HepG2 (cell line): Measurements from ENCODE around the gene ASH1L. TPM values are rescaled to one million over a fixed set of nuclear protein-coding genes. Genes with fewer than 3 reads are reported as not detected.

Experiments
- ADNP ChIP-seq: sonication (generic); formaldehyde crosslinking; IDR thresholded peaks from 2 replicates; pipeline ENCODE4 v1.4.0; 2020; ENCODE audit warnings: missing genetic modification reagents
- EHMT2 ChIP-seq: fragments of 200-600 bp; sonication (generic); IDR thresholded peaks from 2 replicates; pipeline ENCODE4 v1.7.0; 2017; ENCODE audit warnings: antibody characterized with exemption, low read depth, low read length, borderline replicate concordance
- ETV6 ChIP-seq: sonication (generic); formaldehyde crosslinking; conservative IDR thresholded peaks from 2 replicates; pipeline ENCODE4 v1.4.0; 2020; ENCODE audit warnings: missing genetic modification reagents
- MED1 ChIP-seq: sonication (generic); formaldehyde crosslinking; IDR thresholded peaks from 2 replicates; pipeline ENCODE4 v1.4.0; 2020; ENCODE audit warnings: missing genetic modification reagents
- MEF2D ChIP-seq: sonication (generic); formaldehyde crosslinking; IDR thresholded peaks from 2 replicates; pipeline ENCODE4 v1.5.1; 2020; ENCODE audit warnings: mild to moderate bottlenecking, missing genetic modification reagents
- PITX1 ChIP-seq: sonication (generic); formaldehyde crosslinking; IDR thresholded peaks from 2 replicates; pipeline ENCODE4 v1.5.1; 2020; ENCODE audit warnings: mild to moderate bottlenecking, missing genetic modification reagents
- RAD21 ChIP-seq: fragments of 450-650 bp; formaldehyde crosslinking; IDR thresholded peaks from 2 replicates; pipeline ENCODE4 v1.5.0; 2020; ENCODE audit warnings: mild to moderate bottlenecking
- RFX5 ChIP-seq: IDR thresholded peaks from 2 replicates; pipeline ENCODE4 v1.6.1; 2011; ENCODE audit warnings: low read depth, low read length, improper control_type of control experiment
- SRSF1 ChIP-seq: fragments of 200-400 bp; formaldehyde crosslinking; optimal IDR thresholded peaks from 2 replicates; pipeline ENCODE3; 2017; ENCODE audit warnings: mild to moderate bottlenecking, low read depth, low read length, moderate library complexity
- STAT5B ChIP-seq: sonication (generic); formaldehyde crosslinking; IDR thresholded peaks from 2 replicates; pipeline ENCODE4 v1.4.0; 2020; ENCODE audit warnings: missing genetic modification reagents
- TP53 ChIP-seq: sonication (generic); formaldehyde crosslinking; conservative IDR thresholded peaks from 2 replicates; pipeline ENCODE4 v1.4.0; 2020; ENCODE audit warnings: missing genetic modification reagents
- ZFP62 ChIP-seq: sonication (generic); formaldehyde crosslinking; IDR thresholded peaks from 2 replicates; pipeline ENCODE4 v1.4.0; 2020; ENCODE audit warnings: missing genetic modification reagents
- ZFY ChIP-seq: sonication (generic); formaldehyde crosslinking; IDR thresholded peaks from 2 replicates; pipeline ENCODE4 v1.4.0; 2020; ENCODE audit warnings: missing genetic modification reagents
- ZNF20 ChIP-seq: sonication (generic); formaldehyde crosslinking; IDR thresholded peaks from 2 replicates; pipeline ENCODE4 v1.4.0; 2020; ENCODE audit warnings: mild to moderate bottlenecking, moderate library complexity, missing genetic modification reagents
- ZNF292 ChIP-seq: sonication (generic); formaldehyde crosslinking; IDR thresholded peaks from 2 replicates; pipeline ENCODE4 v1.8.1; 2022; ENCODE audit warnings: mild to moderate bottlenecking, low read depth, missing genetic modification reagents, borderline replicate concordance
- ZNF296 ChIP-seq: sonication (generic); formaldehyde crosslinking; conservative IDR thresholded peaks from 2 replicates; pipeline ENCODE4 v1.5.0; 2020; ENCODE audit warnings: mild to moderate bottlenecking, missing genetic modification reagents
- ZNF326 ChIP-seq: sonication (generic); formaldehyde crosslinking; IDR thresholded peaks from 2 replicates; pipeline ENCODE4 v1.4.0; 2020; ENCODE audit warnings: missing genetic modification reagents, borderline replicate concordance
- ZNF331 ChIP-seq: sonication (generic); formaldehyde crosslinking; IDR thresholded peaks from 2 replicates; pipeline ENCODE4 v1.4.0; 2020; ENCODE audit warnings: missing genetic modification reagents
- ZNF75D ChIP-seq: sonication (generic); formaldehyde crosslinking; IDR thresholded peaks from 2 replicates; pipeline ENCODE4 v1.8.1; 2023; ENCODE audit warnings: missing genetic modification reagents, mild to moderate bottlenecking, borderline replicate concordance
- polyA plus RNA-seq, 8 experiments: library from polyadenylated mRNA; depleted of rRNA in 3 of 8; stranded (reverse) in 7 of 8; unstranded in 1 of 8; fragments of >200 nt; fragmentation: Illumina TruSeq in 4 of 8; extraction: Trizol in 4 of 8; gene quantifications; 2 replicates each; pipeline versions ENCODE4 v1.2.1 to v1.2.3, GENCODE V29; 2011 to 2016; ENCODE audit warnings: low read depth in 4 of 8, missing spikeins in 1 of 8, mixed read lengths in 1 of 8; ENCODE audit not compliant: insufficient read depth in 1 of 8
- total RNA-seq, 5 experiments: library from RNA; depleted of rRNA; stranded (reverse); fragments of >200 nt; fragmentation: Illumina TruSeq; extraction: Trizol; gene quantifications; 2 replicates each; pipeline ENCODE4 v1.2.3, GENCODE V29; 2016; ENCODE audit warnings: low read depth in 1 of 5
- TF ChIP-seq, protein P1 (sequence below): sonication (generic); formaldehyde crosslinking; IDR thresholded peaks from 2 replicates; pipeline ENCODE4 v1.5.0; 2020; ENCODE audit warnings: mild to moderate bottlenecking, missing genetic modification reagents
- TF ChIP-seq, protein P2 (sequence below): sonication (generic); formaldehyde crosslinking; IDR thresholded peaks from 2 replicates; pipeline ENCODE4 v1.5.0; 2020; ENCODE audit warnings: mild to moderate bottlenecking, missing genetic modification reagents
- TF ChIP-seq, protein P3 (sequence below): sonication (generic); formaldehyde crosslinking; IDR thresholded peaks from 2 replicates; pipeline ENCODE4 v1.8.0; 2022; ENCODE audit warnings: mild to moderate bottlenecking, missing genetic modification reagents, moderate library complexity
- TF ChIP-seq, protein P4 (sequence below): sonication (generic); formaldehyde crosslinking; IDR thresholded peaks from 2 replicates; pipeline ENCODE4 v1.8.1; 2023; ENCODE audit warnings: mild to moderate bottlenecking, moderate library complexity, missing genetic modification reagents

Gene ASH1L
- total and polyA plus RNA-seq, 2 of the 13 experiments (the other 11 are each of a cell fraction or from before 2014, with no cell fraction given) = 10.2 to 15.3 TPM

DNA sequence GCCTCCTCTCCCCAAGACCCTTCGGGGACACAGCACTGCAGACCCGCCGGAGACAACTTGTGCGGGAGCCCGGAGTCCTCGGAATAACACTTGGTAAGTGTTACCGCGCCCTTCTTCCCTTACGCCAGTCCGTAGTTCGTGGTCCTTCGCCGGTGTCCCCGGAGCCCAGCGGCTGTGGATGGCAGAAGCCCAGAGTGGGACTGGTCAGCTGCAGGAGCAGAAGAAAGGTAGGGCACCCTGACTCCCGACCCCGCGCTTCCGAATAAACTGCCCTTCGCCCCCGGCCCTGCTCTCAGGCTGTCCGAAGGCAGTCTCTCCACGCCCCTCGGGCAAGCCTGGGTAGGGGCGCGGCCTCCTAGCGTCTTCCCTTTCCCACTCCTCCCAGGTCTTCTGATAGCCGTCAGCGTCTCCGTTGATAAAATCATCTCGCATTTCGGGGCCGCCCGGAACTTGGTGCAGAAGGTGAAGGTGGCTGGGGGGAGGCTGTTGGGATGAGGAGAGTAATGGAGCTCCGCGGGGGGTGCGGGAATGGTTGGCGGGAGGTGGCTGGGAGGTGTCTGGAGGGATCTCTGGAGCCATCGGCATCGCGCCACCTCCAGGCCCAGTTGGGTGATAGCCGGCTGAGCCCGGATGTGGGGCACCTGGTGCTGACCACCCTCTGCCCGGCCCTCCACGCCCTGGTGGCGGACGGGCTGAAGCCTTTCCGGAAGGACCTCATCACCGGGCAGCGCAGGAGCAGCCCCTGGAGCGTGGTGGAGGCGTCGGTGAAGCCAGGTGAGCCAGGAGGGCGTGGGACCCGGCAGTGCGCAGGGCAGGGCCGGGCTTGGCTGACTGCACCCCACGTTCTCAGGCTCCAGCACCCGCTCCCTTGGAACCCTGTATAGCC, 237.6 kb downstream of the ASH1L start (continued):
- TF ChIP-seq, protein P1, sequence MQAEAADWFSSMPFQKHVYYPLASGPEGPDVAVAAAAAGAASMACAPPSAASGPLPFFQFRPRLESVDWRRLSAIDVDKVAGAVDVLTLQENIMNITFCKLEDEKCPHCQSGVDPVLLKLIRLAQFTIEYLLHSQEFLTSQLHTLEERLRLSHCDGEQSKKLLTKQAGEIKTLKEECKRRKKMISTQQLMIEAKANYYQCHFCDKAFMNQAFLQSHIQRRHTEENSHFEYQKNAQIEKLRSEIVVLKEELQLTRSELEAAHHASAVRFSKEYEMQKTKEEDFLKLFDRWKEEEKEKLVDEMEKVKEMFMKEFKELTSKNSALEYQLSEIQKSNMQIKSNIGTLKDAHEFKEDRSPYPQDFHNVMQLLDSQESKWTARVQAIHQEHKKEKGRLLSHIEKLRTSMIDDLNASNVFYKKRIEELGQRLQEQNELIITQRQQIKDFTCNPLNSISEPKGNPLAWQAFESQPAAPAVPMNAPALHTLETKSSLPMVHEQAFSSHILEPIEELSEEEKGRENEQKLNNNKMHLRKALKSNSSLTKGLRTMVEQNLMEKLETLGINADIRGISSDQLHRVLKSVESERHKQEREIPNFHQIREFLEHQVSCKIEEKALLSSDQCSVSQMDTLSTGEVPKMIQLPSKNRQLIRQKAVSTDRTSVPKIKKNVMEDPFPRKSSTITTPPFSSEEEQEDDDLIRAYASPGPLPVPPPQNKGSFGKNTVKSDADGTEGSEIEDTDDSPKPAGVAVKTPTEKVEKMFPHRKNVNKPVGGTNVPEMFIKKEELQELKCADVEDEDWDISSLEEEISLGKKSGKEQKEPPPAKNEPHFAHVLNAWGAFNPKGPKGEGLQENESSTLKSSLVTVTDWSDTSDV (CRISPR knock-in tag) = no peak
- TF ChIP-seq MEF2D (no peak), SRSF1 (peak; percentile 51), STAT5B (no peak), ZNF292 (CRISPR knock-in tag) (no peak), EHMT2 (no peak), MED1 (no peak; the same call in 1 of the 2 replicates), ETV6 (CRISPR knock-in tag) (0 out of 2 replicates have a peak, but pooled peaks have one; percentile 11), ZNF331 (CRISPR knock-in tag) (no peak), RAD21 (CRISPR knock-in tag) (peak; percentile 66), ZFY (CRISPR knock-in tag) (no peak), ZNF296 (no peak), ZFP62 (CRISPR knock-in tag) (no peak), PITX1 (CRISPR knock-in tag) (peak; percentile 20; the same call in 1 of the 2 replicates), RFX5 (no peak), ZNF20 (CRISPR knock-in tag) (0 out of 2 replicates have a peak, but pooled peaks have one; percentile 27), ADNP (no peak), ZNF326 (CRISPR knock-in tag) (no peak), TP53 (CRISPR knock-in tag) (no peak), ZNF75D (no peak)
- TF ChIP-seq, protein P2, sequence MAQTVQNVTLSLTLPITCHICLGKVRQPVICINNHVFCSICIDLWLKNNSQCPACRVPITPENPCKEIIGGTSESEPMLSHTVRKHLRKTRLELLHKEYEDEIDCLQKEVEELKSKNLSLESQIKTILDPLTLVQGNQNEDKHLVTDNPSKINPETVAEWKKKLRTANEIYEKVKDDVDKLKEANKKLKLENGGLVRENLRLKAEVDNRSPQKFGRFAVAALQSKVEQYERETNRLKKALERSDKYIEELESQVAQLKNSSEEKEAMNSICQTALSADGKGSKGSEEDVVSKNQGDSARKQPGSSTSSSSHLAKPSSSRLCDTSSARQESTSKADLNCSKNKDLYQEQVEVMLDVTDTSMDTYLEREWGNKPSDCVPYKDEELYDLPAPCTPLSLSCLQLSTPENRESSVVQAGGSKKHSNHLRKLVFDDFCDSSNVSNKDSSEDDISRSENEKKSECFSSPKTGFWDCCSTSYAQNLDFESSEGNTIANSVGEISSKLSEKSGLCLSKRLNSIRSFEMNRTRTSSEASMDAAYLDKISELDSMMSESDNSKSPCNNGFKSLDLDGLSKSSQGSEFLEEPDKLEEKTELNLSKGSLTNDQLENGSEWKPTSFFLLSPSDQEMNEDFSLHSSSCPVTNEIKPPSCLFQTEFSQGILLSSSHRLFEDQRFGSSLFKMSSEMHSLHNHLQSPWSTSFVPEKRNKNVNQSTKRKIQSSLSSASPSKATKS (CRISPR knock-in tag) = no peak
- TF ChIP-seq, protein P3, sequence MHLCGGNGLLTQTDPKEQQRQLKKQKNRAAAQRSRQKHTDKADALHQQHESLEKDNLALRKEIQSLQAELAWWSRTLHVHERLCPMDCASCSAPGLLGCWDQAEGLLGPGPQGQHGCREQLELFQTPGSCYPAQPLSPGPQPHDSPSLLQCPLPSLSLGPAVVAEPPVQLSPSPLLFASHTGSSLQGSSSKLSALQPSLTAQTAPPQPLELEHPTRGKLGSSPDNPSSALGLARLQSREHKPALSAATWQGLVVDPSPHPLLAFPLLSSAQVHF (CRISPR knock-in tag) = 0 out of 2 replicates have a peak, but pooled peaks have one; percentile 56
- TF ChIP-seq, protein P4, sequence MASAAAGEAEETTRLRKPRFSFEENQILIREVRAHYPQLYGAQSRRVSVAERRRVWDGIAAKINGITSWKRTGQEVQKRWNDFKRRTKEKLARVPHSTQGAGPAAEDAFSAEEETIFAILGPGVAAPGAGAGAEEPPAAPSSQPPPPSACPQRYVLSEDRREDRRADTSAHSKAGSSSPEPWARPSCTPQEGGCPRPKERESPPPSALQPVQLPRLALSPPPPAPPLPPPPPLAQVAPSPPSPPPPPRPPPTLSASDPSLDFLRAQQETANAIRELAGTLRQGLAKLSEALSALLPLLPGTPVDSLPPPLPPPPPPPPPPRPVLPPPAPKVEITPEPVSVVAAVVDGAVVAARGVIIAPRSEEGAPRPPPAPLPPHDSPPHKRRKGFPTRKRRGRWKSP = peak; percentile 8; the same call in 1 of the 2 replicates
